NCI-H1105 (cell line): ENCODE data around the gene POU2AF1.

Experiments used
- DNase-seq: peaks from one replicate; lab custom pipeline; 2025; lab: John Stamatoyannopoulos, UW

Gene POU2AF1

GRCh38 chr11:111386611-111387150 lies 7.6 kb upstream of the POU2AF1 start:
- no peak for DNase-seq

- no peak for DNase-seq
Observed at GRCh38 chr11:111384494-111384893, 5.4 kb upstream of the POU2AF1 start.

- DNase-seq, result no peak
Observed at GRCh38 chr11:111382451-111382850, 3.4 kb upstream of the POU2AF1 start.

- DNase-seq, result no peak
Observed at GRCh38 chr11:111379602-111380136, 594 bp upstream of the POU2AF1 start.

GRCh38 chr11:111378185-111378860 lies 752 bp downstream of the POU2AF1 start:
- no peak for DNase-seq

GRCh38 chr11:111376181-111376871 lies 2.7 kb downstream of the POU2AF1 start:
- DNase-seq, result no peak

GRCh38 chr11:111373590-111373989 lies 5.5 kb downstream of the POU2AF1 start:
- no peak for DNase-seq

GRCh38 chr11:111372538-111372937 lies 6.5 kb downstream of the POU2AF1 start:
- DNase-seq, result peak; percentile 65

- DNase-seq, result no peak
Observed at GRCh38 chr11:111370902-111371578, 8.0 kb downstream of the POU2AF1 start.

- no peak for DNase-seq
Observed at GRCh38 chr11:111370270-111370901, 8.7 kb downstream of the POU2AF1 start.

- no peak for DNase-seq
Observed at GRCh38 chr11:111368285-111368560, 10.9 kb downstream of the POU2AF1 start.

GRCh38 chr11:111367411-111368284 lies 11.4 kb downstream of the POU2AF1 start:
- DNase-seq, result no peak

- DNase-seq, result no peak
Observed at GRCh38 chr11:111366560-111367410, 12.3 kb downstream of the POU2AF1 start.

- no peak for DNase-seq
Observed at GRCh38 chr11:111365722-111366559, 13.1 kb downstream of the POU2AF1 start.

- DNase-seq, result no peak
Observed at GRCh38 chr11:111364503-111364902, 14.6 kb downstream of the POU2AF1 start.

GRCh38 chr11:111363985-111364384 lies 15.1 kb downstream of the POU2AF1 start:
- DNase-seq, result no peak

- no peak for DNase-seq
Observed at GRCh38 chr11:111362887-111363411, 16.1 kb downstream of the POU2AF1 start.

- no peak for DNase-seq
Observed at GRCh38 chr11:111361874-111362273, 17.2 kb downstream of the POU2AF1 start.
